ENCODE results near the gene SERPIND1. TPM values are rescaled to one million over a fixed set of nuclear protein-coding genes. Genes with fewer than 3 reads are reported as not detected.
"Not testable (repeated sequence)": the region's sequence is repeated elsewhere in the genome, so short reads cannot be mapped to it uniquely, and the experiment has no call there.

The SERPIND1 gene
- total and polyA plus RNA-seq, 5 donors = 0.20 to 1.4 (median 0.74) TPM

DNA sequence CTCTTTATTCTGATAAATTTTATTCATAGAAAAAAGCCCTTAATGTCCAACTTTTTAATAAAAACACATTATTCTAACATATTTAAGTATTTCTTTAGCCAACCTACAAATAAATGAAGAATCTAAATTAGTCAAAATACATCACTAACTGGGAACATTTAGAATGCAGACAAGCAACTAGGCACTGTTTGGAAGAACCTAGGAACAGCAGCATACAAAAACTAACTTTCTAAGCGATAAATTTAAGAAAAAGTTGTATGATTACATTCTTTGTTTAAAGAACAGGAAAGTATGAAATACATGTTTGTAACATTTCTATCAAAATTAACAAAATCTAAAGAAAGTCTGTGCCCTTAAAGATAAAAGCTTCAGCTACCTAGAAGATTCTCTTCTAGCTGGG, 49.4 kb downstream of the SERPIND1 start:
- Histone ChIP-seq H3K27me3 (ENCODE audit: control insufficient read depth, insufficient read depth) (no peaks in the 10 kb centered on the region), H3K4me3 (ENCODE audit: low read length) (no peak overlapping the region), H3K4me1 (ENCODE audit: control insufficient read depth, insufficient read depth, low read length) (no peaks in the 10 kb centered on the region), H3K27ac (ENCODE audit: low read length) (no peak overlapping the region), H3K9me3 (ENCODE audit: control insufficient read depth, low read length) (no peaks in the 10 kb centered on the region)
- ATAC-seq (no peak), DNase-seq (no peak)
- intact Hi-C loops (cut with DNase I) = no loop called here
- WGBS = 96% methylated on average over 1 of the region's 1 CpG

DNA sequence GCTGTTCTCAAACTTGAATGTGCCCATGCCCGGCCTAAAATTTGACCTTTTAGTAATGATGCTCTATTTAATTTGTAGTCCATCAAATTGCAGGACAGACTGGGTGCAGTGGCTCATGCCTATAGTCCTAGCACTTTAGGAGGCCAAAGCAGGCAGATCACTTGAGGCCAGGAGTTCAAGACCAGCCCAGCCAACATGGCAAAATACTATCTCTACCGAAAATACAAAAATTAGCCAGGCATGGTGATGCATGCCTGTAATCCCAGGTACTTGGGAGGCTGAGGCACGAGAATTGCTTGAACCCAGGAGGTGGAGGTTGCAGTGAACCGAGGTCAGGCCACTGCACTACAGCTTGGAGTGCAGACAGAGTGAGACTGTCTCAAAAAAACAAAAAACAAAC, 51.3 kb downstream of the SERPIND1 start:
- WGBS = 95% methylated on average over 4 of the region's 4 CpGs

DNA sequence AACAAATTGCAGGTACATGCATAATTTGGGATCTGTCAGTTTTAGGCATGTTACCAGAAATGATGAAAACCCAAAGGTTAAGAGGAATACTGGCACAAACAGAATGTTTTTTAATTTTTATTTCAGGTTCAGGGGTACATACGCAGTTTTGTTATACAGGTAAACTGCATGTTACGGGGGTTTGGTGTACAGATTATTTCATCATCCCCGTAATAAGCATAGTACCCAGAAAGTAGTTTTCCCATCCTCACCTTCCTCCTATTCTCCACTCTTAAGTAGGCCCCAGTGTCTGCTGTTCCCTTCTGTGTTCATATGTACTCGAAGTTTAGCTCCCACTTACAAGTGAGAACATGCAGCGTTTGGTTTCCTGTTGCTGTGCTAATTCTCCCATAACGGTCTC, 51.7 kb downstream of the SERPIND1 start:
- Histone ChIP-seq H3K4me3 (ENCODE audit: low read length) (no peak overlapping the region), H3K27me3 (ENCODE audit: control insufficient read depth, insufficient read depth) (no peaks in the 10 kb centered on the region), H3K27ac (ENCODE audit: low read length) (no peak overlapping the region), H3K9me3 (ENCODE audit: control insufficient read depth, low read length) (no peaks in the 10 kb centered on the region), H3K4me1 (ENCODE audit: control insufficient read depth, insufficient read depth, low read length) (no peaks in the 10 kb centered on the region)
- WGBS = 90% methylated on average over 6 of the region's 6 CpGs
- DNase-seq (no peak), ATAC-seq (no peak)
- intact Hi-C loops (cut with DNase I) = no loop called here

More for the DNA sequence above, 51.3 kb downstream of the SERPIND1 start:
- DNase-seq; H3K27ac ChIP-seq (ENCODE audit: low read length); H3K27me3 ChIP-seq (ENCODE audit: control insufficient read depth, insufficient read depth); H3K4me3 ChIP-seq (ENCODE audit: low read length); intact Hi-C loops (cut with DNase I); H3K4me1 ChIP-seq (ENCODE audit: control insufficient read depth, insufficient read depth, low read length); ATAC-seq; H3K9me3 ChIP-seq (ENCODE audit: control insufficient read depth, low read length): not testable (repeated sequence)

DNA sequence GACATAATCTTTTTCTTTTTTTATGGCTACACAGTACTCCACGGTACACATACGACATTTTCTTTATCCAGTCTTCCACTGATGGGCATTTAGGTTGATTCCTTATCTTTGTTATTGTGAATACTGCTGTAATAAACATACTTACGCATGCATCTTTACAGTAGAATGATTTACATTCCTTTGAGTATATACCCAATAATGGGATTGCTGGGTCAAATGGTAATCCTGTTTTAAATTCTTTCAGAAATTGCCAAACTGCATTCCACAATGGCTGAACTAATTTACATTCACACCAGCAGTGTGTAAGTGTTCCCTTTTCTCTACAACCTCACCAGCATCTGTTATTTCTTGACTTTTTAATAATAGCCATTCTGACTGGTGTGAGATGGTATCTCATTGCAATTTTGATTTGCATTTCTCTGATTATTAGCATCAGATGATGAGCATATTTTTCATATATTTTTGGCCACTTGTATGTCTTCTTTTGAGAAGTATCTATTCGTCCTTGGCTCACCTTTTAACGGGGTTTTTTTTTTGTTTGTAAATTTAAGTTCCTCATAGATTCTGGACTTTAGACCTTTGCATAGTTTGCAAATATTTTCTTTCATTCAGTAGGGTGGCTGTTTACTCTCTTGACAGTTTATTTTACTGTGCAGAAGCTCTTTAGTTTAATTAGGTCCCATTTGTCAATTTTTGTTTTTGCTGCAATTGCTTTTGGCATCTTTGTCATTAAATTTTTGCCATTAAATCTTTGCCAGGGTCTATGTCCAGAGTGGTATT, 52.6 kb downstream of the SERPIND1 start:
- H3K9me3 ChIP-seq (ENCODE audit: control insufficient read depth, low read length); H3K4me3 ChIP-seq (ENCODE audit: low read length); H3K27ac ChIP-seq (ENCODE audit: low read length); H3K4me1 ChIP-seq (ENCODE audit: control insufficient read depth, insufficient read depth, low read length); H3K27me3 ChIP-seq (ENCODE audit: control insufficient read depth, insufficient read depth); DNase-seq; ATAC-seq; intact Hi-C loops (cut with DNase I): not testable (repeated sequence)
- WGBS = 97% methylated on average over 5 of the region's 5 CpGs

GRCh38 chr22:20829491-20830134, 55.7 kb downstream of the SERPIND1 start:
- H3K27ac ChIP-seq (ENCODE audit: low read length) = no peak overlapping the region
- ATAC-seq (no peak), DNase-seq (no peak)
- H3K9me3 ChIP-seq (ENCODE audit: control insufficient read depth, low read length) = no peaks in the 10 kb centered on the region
- no peaks in the 10 kb centered on the region for H3K27me3 ChIP-seq (ENCODE audit: control insufficient read depth, insufficient read depth)
- no peak overlapping the region for H3K4me3 ChIP-seq (ENCODE audit: low read length)
- intact Hi-C loops (cut with DNase I) = no loop called here
- 91% methylated on average over 3 of the region's 3 CpGs for whole genome bisulfite sequencing
- H3K4me1 ChIP-seq (ENCODE audit: control insufficient read depth, insufficient read depth, low read length) = no peaks in the 10 kb centered on the region

- H3K27ac ChIP-seq (ENCODE audit: low read length) = no peak overlapping the region
- intact Hi-C loops (cut with DNase I) = no loop called here
- DNase-seq (peak in 2 of 3 donors; percentile 56 to 58), ATAC-seq (peak in 1 of 2 donors; percentile 64)
- H3K9me3 ChIP-seq (ENCODE audit: control insufficient read depth, low read length) = no peaks in the 10 kb centered on the region
- H3K4me1 ChIP-seq (ENCODE audit: control insufficient read depth, insufficient read depth, low read length) = no peaks in the 10 kb centered on the region
- H3K4me3 ChIP-seq (ENCODE audit: low read length) = no peak overlapping the region
- 93% methylated on average over 6 of the region's 6 CpGs for WGBS
- no peaks in the 10 kb centered on the region for H3K27me3 ChIP-seq (ENCODE audit: control insufficient read depth, insufficient read depth)
Measured at GRCh38 chr22:20833225-20833665, 59.3 kb downstream of the SERPIND1 start.

- intact Hi-C loops (cut with DNase I) = no loop called here
- no peak overlapping the region for H3K27ac ChIP-seq (ENCODE audit: low read length)
- H3K9me3 ChIP-seq (ENCODE audit: control insufficient read depth, low read length) = no peaks in the 10 kb centered on the region
- H3K4me3 ChIP-seq (ENCODE audit: low read length) = no peak overlapping the region
- H3K4me1 ChIP-seq (ENCODE audit: control insufficient read depth, insufficient read depth, low read length) = no peaks in the 10 kb centered on the region
- WGBS = 92% methylated on average over 3 of the region's 3 CpGs
- no peaks in the 10 kb centered on the region for H3K27me3 ChIP-seq (ENCODE audit: control insufficient read depth, insufficient read depth)
- ATAC-seq (no peak), DNase-seq (no peak)
Measured at GRCh38 chr22:20834206-20834605, 60.3 kb downstream of the SERPIND1 start.

GRCh38 chr22:20834725-20835124, 60.8 kb downstream of the SERPIND1 start:
- H3K9me3 ChIP-seq (ENCODE audit: control insufficient read depth, low read length) = no peaks in the 10 kb centered on the region
- DNase-seq (no peak), ATAC-seq (no peak)
- intact Hi-C loops (cut with DNase I) = no loop called here
- no peak overlapping the region for H3K4me3 ChIP-seq (ENCODE audit: low read length)
- WGBS = 95% methylated on average over 3 of the region's 3 CpGs
- no peaks in the 10 kb centered on the region for H3K4me1 ChIP-seq (ENCODE audit: control insufficient read depth, insufficient read depth, low read length)
- no peak overlapping the region for H3K27ac ChIP-seq (ENCODE audit: low read length)
- H3K27me3 ChIP-seq (ENCODE audit: control insufficient read depth, insufficient read depth) = no peaks in the 10 kb centered on the region

Other genes starting within 250 kb of the SERPIND1 start
- gene PI4KA, start 84.7 kb downstream of the SERPIND1 start, total RNA-seq = 10 to 100 TPM; 50.9 to 61.9 (median 53.2) TPM
- 31.3 TPM for gene PI4KA, start 84.7 kb downstream of the SERPIND1 start, polyA plus RNA-seq
- 10 to 100 TPM; 25.1 to 27.8 (median 26.5) TPM for gene SNAP29, start 84.9 kb downstream of the SERPIND1 start, total RNA-seq
- 18.8 TPM for gene SNAP29, start 84.9 kb downstream of the SERPIND1 start, polyA plus RNA-seq
- gene CRKL, start 143.3 kb downstream of the SERPIND1 start, total RNA-seq = 10 to 100 TPM; 50.5 to 53.7 (median 52.0) TPM
- 20.8 TPM for gene CRKL, start 143.3 kb downstream of the SERPIND1 start, polyA plus RNA-seq
- 1 to 10 TPM; 1.0 to 2.1 (median 1.4) TPM for gene AIFM3, start 193.1 kb downstream of the SERPIND1 start, total RNA-seq
- gene AIFM3, start 193.1 kb downstream of the SERPIND1 start, polyA plus RNA-seq = 1.4 TPM
- 10 to 100 TPM; 28.3 to 33.2 (median 31.1) TPM for gene LZTR1, start 208.2 kb downstream of the SERPIND1 start, total RNA-seq
- gene LZTR1, start 208.2 kb downstream of the SERPIND1 start, polyA plus RNA-seq = 20.4 TPM
- 10 to 100 TPM; 23.2 to 25.2 (median 23.8) TPM for gene THAP7, start 228.0 kb downstream of the SERPIND1 start, total RNA-seq
- 38.2 TPM for gene THAP7, start 228.0 kb downstream of the SERPIND1 start, polyA plus RNA-seq
- gene P2RX6, start 241.1 kb downstream of the SERPIND1 start, total RNA-seq = 1 to 10 TPM; 1.7 to 6.7 (median 4.8) TPM
- gene P2RX6, start 241.1 kb downstream of the SERPIND1 start, polyA plus RNA-seq = 2.1 TPM

Data from right cardiac atrium (tissue), 5 donors.